ENCODE measurements around the gene RASGRF1.

DNA sequence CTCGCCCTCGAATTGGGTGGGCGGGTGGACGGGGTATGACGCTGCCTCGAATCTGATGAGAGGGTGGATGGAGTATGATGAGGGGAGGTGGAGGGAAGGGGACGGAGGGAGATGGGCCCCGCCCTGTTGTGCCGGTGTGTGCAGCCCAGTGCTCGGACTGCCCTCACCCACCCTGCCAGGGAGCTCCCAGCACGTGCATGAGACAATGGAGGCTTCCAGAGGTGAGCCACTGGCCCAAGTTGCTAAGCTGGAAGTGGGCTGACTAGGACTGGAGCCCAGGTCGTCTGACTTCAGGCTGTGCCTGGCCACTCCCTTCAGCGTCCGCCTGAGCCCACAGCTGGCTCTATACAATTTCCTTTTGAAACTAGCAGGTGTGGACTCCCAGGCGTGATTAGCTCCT lies 98.7 kb downstream of the RASGRF1 start:
- TF ChIP-seq, protein P1, sequence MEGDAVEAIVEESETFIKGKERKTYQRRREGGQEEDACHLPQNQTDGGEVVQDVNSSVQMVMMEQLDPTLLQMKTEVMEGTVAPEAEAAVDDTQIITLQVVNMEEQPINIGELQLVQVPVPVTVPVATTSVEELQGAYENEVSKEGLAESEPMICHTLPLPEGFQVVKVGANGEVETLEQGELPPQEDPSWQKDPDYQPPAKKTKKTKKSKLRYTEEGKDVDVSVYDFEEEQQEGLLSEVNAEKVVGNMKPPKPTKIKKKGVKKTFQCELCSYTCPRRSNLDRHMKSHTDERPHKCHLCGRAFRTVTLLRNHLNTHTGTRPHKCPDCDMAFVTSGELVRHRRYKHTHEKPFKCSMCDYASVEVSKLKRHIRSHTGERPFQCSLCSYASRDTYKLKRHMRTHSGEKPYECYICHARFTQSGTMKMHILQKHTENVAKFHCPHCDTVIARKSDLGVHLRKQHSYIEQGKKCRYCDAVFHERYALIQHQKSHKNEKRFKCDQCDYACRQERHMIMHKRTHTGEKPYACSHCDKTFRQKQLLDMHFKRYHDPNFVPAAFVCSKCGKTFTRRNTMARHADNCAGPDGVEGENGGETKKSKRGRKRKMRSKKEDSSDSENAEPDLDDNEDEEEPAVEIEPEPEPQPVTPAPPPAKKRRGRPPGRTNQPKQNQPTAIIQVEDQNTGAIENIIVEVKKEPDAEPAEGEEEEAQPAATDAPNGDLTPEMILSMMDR (IDR thresholded peaks at IDR 0.05) = no peak
- no peak for TF ChIP-seq EZH2 (IDR thresholded peaks at IDR 0.05; ENCODE audit: borderline replicate concordance, insufficient read depth, low read depth, low read length, poor library complexity, severe bottlenecking)

Data from B cell (primary cell).